Measurements from ENCODE around the gene OTOS.

GRCh38 chr2:240131296-240131695, 9.2 kb downstream of the OTOS start:
- TF ChIP-seq LEF1 (IDR thresholded peaks at IDR 0.05; ENCODE audit: borderline replicate concordance) = no peak
- TF ChIP-seq FOXM1 (IDR thresholded peaks at IDR 0.05; ENCODE audit: borderline replicate concordance) = no peak
- TF ChIP-seq NFRKB (IDR thresholded peaks at IDR 0.05) = no peak
- TF ChIP-seq SP1 (IDR thresholded peaks at IDR 0.05) = no peak
- no peak for TF ChIP-seq FOXK2 (IDR thresholded peaks at IDR 0.05)
- TF ChIP-seq SUZ12 (IDR thresholded peaks at IDR 0.05) = no peak
- TF ChIP-seq L3MBTL2 (conservative IDR thresholded peaks at IDR 0.05) = no peak
- no peak for TF ChIP-seq ELF4 (IDR thresholded peaks at IDR 0.05)
- TF ChIP-seq TARDBP (IDR thresholded peaks at IDR 0.05) = no peak
- no peak for TF ChIP-seq ARNT (IDR thresholded peaks at IDR 0.05)
- TF ChIP-seq, protein P1, sequence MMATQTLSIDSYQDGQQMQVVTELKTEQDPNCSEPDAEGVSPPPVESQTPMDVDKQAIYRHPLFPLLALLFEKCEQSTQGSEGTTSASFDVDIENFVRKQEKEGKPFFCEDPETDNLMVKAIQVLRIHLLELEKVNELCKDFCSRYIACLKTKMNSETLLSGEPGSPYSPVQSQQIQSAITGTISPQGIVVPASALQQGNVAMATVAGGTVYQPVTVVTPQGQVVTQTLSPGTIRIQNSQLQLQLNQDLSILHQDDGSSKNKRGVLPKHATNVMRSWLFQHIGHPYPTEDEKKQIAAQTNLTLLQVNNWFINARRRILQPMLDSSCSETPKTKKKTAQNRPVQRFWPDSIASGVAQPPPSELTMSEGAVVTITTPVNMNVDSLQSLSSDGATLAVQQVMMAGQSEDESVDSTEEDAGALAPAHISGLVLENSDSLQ (IDR thresholded peaks at IDR 0.05) = no peak
- TF ChIP-seq BHLHE40 (IDR thresholded peaks at IDR 0.05; ENCODE audit: borderline replicate concordance) = no peak

All from HEK293T (cell line).